Stimulated activated CD8-positive, alpha-beta memory T cell treated with anti-CD3 and anti-CD28 coated beads, Interleukin-7, amount 100 ng/mL, for 4 hours (primary cell): ENCODE measurements around the gene DLGAP1.
A peak's percentile ranks its signal among the peaks of the same experiment; 100 is the strongest.

ENCODE experiments used
- DNase-seq, 2 donors: peaks; one replicate each; pipeline ENCODE4 v3.0.0-alpha.2; 2020; ENCODE audit warnings: low read depth in 2 of 2

DLGAP1 gene

DNA sequence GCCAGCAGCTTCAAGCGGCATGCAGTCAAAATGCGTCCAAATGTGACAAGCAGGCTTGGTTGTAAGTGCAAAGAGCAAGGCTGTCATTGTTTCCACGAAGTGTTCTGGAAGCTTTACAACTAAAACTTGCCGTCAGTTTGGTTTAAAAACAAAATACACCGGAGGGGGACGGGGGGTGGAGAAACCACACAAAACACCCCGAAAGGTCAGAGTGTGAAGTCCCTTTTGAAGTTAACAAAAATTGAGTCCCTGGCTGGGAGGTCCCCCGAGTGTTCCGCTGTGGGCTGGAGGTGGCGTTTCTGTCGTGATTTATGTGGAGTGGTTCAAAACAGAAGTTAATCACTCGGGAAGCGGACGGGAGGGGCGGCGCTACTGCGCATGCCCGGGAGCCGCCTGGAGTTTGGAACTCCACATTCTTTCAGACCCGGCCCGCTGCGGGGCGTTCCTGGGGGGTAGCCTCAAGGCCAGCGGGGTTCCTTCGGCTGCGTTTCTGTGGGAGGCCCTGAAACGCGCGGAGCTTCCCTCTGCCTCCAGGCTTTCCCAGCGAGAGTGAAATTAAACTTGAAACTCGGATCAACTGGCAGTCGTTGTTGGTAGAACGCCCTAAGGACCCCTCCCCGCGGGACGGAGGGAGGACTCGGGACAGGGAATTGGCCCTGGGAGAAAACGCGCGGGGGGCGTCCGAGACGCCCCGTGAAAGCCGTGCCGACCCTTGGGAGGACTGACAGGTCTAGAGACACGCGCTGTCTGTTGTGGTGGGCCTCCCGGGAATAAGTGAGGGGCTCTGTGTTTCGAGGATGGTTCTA is 1003.7 kb downstream of the DLGAP1 start:
- DNase-seq, result peak; percentile 86 to 88

DNA sequence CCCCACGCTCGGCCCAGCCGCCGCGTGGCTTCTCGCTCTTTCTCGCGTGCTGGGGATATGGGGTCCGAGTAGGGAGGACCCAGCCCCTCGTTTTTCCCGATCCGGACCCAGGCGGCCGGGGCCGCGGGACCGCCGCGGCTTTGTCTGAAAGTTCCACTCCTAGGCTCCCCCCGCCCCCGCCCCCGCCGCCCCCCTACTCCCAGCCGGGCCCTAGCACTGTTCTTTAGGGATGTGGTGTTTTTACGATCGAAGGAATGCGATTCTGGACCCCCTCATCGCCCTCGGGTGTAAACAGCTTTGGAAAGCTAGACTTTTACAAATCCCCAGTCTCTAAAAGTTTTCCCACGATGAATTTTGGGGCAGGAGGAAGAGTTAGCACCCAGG is 1004.3 kb downstream of the DLGAP1 start:
- DNase-seq, result no peak

DNA sequence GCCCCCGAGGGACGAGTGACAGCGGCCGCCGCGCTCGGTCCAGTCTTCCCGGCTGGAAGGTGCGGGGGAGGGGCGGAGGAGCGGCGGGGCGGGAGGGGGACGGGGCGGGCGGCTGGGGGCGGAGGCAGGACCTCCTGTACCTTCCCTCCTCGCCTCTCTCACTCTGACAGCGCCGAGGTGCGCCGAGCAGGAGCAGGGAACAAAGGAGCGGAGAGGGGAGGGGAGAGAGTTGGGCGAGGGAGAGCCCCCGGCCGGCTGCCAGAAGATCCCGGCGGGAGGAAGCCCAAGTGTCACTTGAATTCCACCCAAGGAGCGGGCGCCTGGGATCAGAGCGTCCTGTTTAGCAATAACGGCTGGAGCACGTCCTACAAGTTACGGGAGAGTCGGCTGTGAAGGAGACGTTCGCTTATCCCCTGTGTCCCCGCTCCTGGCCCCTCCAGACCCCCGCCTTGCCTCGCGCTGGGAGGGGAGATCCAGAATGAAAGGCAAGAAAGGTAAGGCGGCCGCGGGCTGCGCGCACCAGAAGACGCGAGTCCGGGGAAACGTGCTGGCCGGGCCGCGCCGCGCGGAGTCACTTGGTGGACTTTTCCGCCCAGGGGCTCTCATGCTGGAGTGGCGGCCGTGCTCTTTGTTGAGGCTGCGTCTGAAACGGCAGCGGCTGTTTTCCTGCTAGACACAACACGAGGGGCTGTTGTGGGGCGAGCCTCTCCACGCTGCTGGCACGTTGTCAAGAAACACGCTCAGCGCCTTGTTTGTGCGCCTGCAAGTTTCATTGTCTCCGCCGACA is 1004.9 kb downstream of the DLGAP1 start, which contains the start of gene TGIF1:
TGIF1 (plus strand) TSS at position 161 of the 787 bp plus-strand sequence; CDS start at position 479, 318 bp downstream.
- peak; percentile 56 to 63 for DNase-seq

DNA sequence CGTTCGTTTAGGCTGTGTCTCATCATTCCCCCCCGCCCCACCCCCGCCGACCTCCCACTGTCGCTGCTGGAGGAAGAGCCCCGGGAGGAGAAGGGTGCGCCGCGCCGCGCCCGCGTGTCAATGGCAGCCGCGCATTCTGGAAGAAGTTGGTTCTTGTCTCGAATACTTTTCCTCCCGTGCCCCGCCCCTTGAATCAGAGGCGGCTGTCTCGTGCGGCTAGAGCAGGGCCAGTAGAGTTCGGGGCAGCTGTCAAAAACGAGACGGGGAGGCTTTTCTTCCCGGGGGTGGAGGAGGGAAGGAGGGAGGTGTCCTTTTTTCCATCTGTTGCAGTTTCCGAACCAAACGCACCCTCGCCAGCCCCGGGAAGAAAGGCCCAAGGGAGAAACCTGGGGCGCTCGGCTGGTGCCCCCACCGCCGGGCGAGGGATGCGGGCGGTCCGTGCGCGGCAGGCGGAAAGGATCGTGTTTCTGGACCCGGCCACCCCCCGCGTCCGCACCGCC is 1005.5 kb downstream of the DLGAP1 start:
- peak; percentile 75 to 78 for DNase-seq

DNA sequence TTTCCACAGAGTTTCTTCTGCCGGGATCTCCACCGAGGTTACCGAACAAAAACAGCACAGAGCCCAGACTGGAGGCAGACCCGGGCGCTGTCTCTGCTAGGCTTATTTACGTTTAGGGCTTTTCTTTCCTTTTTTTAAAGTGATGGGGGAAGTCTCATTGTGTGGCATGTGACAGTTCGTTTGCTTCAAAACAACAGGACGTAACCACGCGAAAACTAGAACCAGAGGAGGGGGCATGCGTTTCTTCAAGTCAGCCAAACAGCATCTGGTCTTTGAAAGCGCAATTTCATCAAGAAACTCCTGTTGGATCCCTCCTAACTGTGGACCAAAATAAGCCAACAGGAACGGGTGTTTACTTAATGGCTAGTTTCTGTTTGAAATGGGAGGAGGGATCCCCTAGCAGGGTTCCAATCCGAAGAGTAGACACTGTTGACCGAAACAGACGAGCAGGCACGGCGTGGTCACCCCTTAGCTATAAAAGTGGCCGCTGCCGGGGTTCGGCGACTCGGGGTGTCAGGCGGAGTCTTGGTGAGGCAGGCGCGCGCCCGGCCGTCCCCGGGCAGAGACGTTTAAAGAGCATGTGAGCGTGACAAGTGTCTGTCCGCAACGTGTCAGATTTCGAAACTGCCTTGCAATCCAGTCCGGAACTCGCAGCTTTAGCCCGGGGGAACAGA is 1006.1 kb downstream of the DLGAP1 start:
- peak in 1 of 2 donors; percentile 27 for DNase-seq

DNA sequence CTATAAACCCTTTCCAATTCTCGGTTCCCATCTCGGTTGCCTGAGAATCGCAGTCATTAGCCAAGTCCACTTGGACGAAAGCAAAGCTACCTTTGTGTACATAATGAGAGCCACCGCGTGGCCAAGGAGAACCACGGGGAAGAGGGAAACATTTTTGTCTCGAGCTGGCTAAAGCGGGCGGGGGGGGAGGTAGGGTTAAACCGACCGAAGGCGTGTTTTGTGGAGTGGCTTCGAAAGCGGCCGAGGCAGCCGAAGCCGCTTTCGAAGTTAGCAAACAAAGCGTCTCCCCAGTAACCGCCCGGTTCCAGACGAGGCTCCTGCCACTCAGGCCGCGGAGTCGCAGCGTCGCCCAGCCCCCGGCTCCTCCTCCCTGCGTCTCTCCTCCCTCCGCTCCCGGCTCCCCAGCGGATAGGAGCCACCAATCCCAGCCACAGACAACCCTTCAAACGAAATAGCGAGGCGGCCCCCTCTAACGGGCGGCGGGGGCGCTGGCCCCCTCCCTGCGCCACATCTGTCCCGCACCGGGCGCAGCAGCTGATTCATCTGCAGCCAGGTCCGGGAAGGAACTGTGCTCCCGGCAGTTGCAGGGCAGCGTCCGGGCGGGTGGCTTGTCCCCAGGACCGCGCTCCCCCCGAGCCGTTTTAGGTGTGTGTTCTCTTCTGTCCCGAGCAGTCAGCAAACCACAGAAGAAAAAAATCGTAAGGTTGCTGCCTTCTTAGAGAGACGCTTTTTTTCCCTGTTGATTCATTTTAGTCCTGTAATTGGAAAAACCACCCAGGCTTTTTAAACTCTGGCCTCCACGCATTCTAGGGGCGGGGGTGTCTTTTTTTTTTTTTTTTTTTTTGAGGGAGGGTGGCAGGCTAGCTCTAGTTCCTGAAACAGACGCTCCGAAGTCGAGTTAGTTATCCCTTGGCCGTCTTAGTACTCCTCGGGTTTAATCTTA is 1006.9 kb downstream of the DLGAP1 start:
- peak; percentile 50 to 72 for DNase-seq

DNA sequence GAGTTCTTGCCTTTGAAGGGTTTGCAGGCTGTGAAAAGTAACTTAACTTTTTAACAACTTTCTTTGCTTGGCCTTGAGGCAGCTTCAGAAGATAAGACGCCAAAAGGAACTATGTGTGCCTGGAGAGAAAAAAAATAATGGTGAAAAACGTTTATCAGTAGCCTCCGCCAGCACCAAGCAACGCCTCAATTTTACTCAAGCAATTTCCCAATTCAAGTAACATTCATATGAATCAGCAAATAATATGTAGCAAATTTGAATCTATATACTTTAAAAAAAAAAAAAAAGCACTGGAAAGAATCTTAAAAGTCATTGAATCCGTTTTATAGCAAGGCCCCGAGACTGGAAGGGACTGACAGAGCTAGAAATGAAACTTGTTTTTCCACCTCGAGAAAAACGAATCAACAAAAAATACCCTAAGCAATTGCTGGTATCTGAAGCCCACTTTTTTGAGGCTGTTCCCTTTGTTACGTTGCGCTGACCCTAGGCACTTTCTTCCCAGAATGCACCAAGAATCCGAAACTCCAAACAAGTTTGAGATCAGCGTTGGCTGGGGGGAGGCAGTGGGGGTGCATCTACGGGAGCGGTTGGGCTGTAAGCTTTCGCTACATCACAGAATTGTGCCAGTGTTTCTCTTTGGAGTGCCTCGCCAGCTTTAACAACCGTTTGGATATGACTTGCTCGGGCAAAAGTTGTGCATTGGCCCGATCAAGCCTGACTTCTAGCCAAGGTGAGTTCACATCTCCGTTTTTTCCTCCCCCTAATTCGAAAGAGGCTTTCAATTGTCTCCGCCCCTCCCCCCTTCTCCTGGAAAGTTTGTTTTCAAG is 1007.8 kb downstream of the DLGAP1 start:
- DNase-seq, result no peak
